GM12878 (cell line): ENCODE results near the gene CLEC16A. TPM values are rescaled to one million over a fixed set of nuclear protein-coding genes. Genes with fewer than 3 reads are reported as not detected.

Source experiments
- ATAC-seq: fragments of 200-7000 bp; cut with Tn5 transposase; 3 replicates; pipeline ENCODE4 v1.9.1; 2020; ENCODE audit warnings: mild to moderate bottlenecking, moderate library complexity
- BruUV-seq: library from RNA; stranded (reverse); fragments of 400-500 nt; replicated peaks from 2 replicates; lab custom pipeline; 2021; lab: Mats Ljungman, UMichigan
- CTCF ChIA-PET: fragments of 300-600 bp; sonication (Branson Sonifier 250); formaldehyde crosslinking; extraction: SDS; loops from one replicate; lab custom pipeline; 2021; ENCODE audit warnings: inconsistent platforms; lab: Yijun Ruan, JAX
- POLR2A ChIA-PET: fragments of 350-600 bp; formaldehyde crosslinking; extraction: SDS; loops from one replicate; lab custom pipeline; 2021; ENCODE audit warnings: inconsistent platforms; lab: Charles Lee
- RAD21 ChIA-PET: fragments of 300-600 bp; sonication (Branson Sonifier 250); formaldehyde crosslinking; loops from one replicate; lab custom pipeline; 2023; ENCODE audit warnings: antibody characterized with exemption; ENCODE audit not compliant: unreplicated experiment; lab: Charles Lee
- SMC1A ChIA-PET: fragments of 300-600 bp; sonication (Branson Sonifier 250); formaldehyde crosslinking; loops from one replicate; lab custom pipeline; 2023; ENCODE audit not compliant: unreplicated experiment, uncharacterized antibody; lab: Charles Lee
- DNase-seq: peaks from one replicate; pipeline ENCODE4 v3.0.0-alpha.2; 2011; ENCODE audit warnings: low read depth, low spot score
- FAIRE-seq: peaks from 3 replicates; lab custom pipeline; 2011; peaks lifted over from hg19 to GRCh38; lab: Jason Lieb, UNC
- H2AFZ ChIP-seq: 2 replicates; pipeline ENCODE4 v1.6.0; 2011; ENCODE audit warnings: low read depth, low read length, control low read depth; ENCODE audit not compliant: control insufficient read depth
- H3K27ac ChIP-seq: 2 replicates; pipeline ENCODE4 v1.5.1; 2011; ENCODE audit warnings: control low read depth; ENCODE audit not compliant: control insufficient read depth, insufficient read depth
- H3K27me3 ChIP-seq, 2 experiments: replicated peaks in 1 of 2; 2 replicates each; pipeline versions ENCODE4 v1.6.0 to v1.6.1; 2011; ENCODE audit warnings: low read length in 1 of 2; ENCODE audit not compliant: control insufficient read depth in 2 of 2, insufficient read depth in 2 of 2
- H3K36me3 ChIP-seq, 2 experiments: 2 replicates each; pipeline ENCODE4 v1.5.1; 2011; ENCODE audit warnings: low read length in 1 of 2; ENCODE audit not compliant: control insufficient read depth in 2 of 2, insufficient read depth in 2 of 2
- H3K4me1 ChIP-seq: 2 replicates; pipeline ENCODE4 v1.6.1; 2011; ENCODE audit warnings: mild to moderate bottlenecking, low read length, moderate library complexity, mixed read lengths; ENCODE audit not compliant: control insufficient read depth, insufficient read depth
- H3K4me2 ChIP-seq: 2 replicates; pipeline ENCODE4 v1.6.0; 2011; ENCODE audit warnings: control low read depth; ENCODE audit not compliant: control insufficient read depth, insufficient read depth
- H3K4me3 ChIP-seq: fragments of 200-600 bp; sonication (generic); 2 replicates; pipeline ENCODE4 v1.5.1; 2016
- H3K79me2 ChIP-seq: 2 replicates; pipeline ENCODE4 v1.6.0; 2011; ENCODE audit warnings: low read length; ENCODE audit not compliant: control insufficient read depth, insufficient read depth
- H3K9ac ChIP-seq: 2 replicates; pipeline ENCODE4 v1.8.0; 2011; ENCODE audit warnings: low read length, control low read depth, mixed read lengths; ENCODE audit not compliant: control insufficient read depth, insufficient read depth
- H3K9me3 ChIP-seq: replicated peaks from 3 replicates; pipeline ENCODE4 v1.5.1; 2011; ENCODE audit warnings: mild to moderate bottlenecking, low read length; ENCODE audit not compliant: control insufficient read depth, insufficient read depth
- H4K20me1 ChIP-seq: 2 replicates; pipeline ENCODE4 v1.6.0; 2011; ENCODE audit not compliant: control insufficient read depth, insufficient read depth
- LARP7 ChIP-seq: fragments of 450-650 bp; IDR thresholded peaks from 2 replicates; pipeline ENCODE4 v1.6.1; 2017; ENCODE audit warnings: mild to moderate bottlenecking
- MTA2 ChIP-seq: fragments of 450-650 bp; IDR thresholded peaks from 2 replicates; pipeline ENCODE4 v1.6.1; 2016; ENCODE audit warnings: low read depth, mild to moderate bottlenecking, moderate library complexity
- NFYA ChIP-seq: IDR thresholded peaks from 2 replicates; pipeline ENCODE4 v1.6.1; 2011; ENCODE audit warnings: low read depth, mild to moderate bottlenecking, low read length, improper control_type of control experiment, borderline replicate concordance
- NR2F1 ChIP-seq: fragments of 450-650 bp; conservative IDR thresholded peaks from 2 replicates; pipeline ENCODE4 v1.6.1; 2017; ENCODE audit warnings: mild to moderate bottlenecking
- SPI1 ChIP-seq: IDR thresholded peaks from 2 replicates; pipeline ENCODE4 v1.6.1; 2011; ENCODE audit warnings: low read depth, mild to moderate bottlenecking, low read length, moderate library complexity, borderline replicate concordance; ENCODE audit not compliant: insufficient read depth
- SUPT20H ChIP-seq: IDR thresholded peaks from 2 replicates; pipeline ENCODE4 v1.6.1; 2011; ENCODE audit warnings: low read depth, mild to moderate bottlenecking, low read length, moderate library complexity, borderline replicate concordance; ENCODE audit not compliant: control insufficient read depth
- ZBTB40 ChIP-seq: fragments of 450-650 bp; IDR thresholded peaks from 2 replicates; pipeline ENCODE4 v1.6.1; 2016; ENCODE audit warnings: mild to moderate bottlenecking, moderate library complexity, borderline replicate concordance
- ZNF274 ChIP-seq: IDR thresholded peaks from one replicate; pipeline ENCODE4 v1.8.0; 2011; ENCODE audit not compliant: insufficient read length, insufficient read depth
- WGBS: methylation state at CpG from one replicate; pipeline ENCODE4 v1.1.6; 2016; ENCODE audit warnings: low lambda C conversion rate; ENCODE audit not compliant: insufficient replicate concordance, insufficient coverage; ENCODE audit errors: missing lambda C conversion rate; 5-methylcytosine and 5-hydroxymethylcytosine counted together
- in situ Hi-C: fragments of 300-500 bp; cut with MboI; formaldehyde crosslinking; loops from 9 replicates; pipeline ENCODE4 v1.14.3; 2018; ENCODE audit warnings: mixed read lengths
- intact Hi-C: fragments of 100-400 bp; cut with micrococcal nuclease; formaldehyde crosslinking; loops from one replicate; pipeline ENCODE4 v1.14.2; 2022; ENCODE audit not compliant: unreplicated experiment
- polyA plus RNA-seq, 11 experiments: library from polyadenylated mRNA; depleted of rRNA in 4 of 11; unstranded in 6 of 11; stranded (reverse) in 5 of 11; fragments of >200 nt; fragmentation: Nextera tagmentation in 4 of 11; fragmentation: Illumina TruSeq in 1 of 11; extraction: Ambion mirVana in 4 of 11; extraction: Trizol in 1 of 11; gene quantifications; 1 replicate in 1 of 11; 2 replicates in 10 of 11; pipeline versions ENCODE4 v1.2.1 to v1.2.3, GENCODE V29; 2011 to 2016; ENCODE audit warnings: inconsistent platforms in 2 of 11, missing spikeins in 2 of 11, low read depth in 1 of 11
- total RNA-seq, 4 experiments: library from RNA; depleted of rRNA in 3 of 4; stranded (reverse); fragments of >200 nt in 3 of 4; fragmentation: Illumina TruSeq in 1 of 4; extraction: Trizol in 1 of 4; gene quantifications; 2 replicates each; pipeline versions ENCODE4 v1.2.1 to v1.2.3, GENCODE V29; 2013 to 2021

Gene CLEC16A
- total and polyA plus RNA-seq, 10 of the 15 experiments (the other 5 are each of a cell fraction or from before 2014, with no cell fraction given) = 1.5 to 28.8 (median 19.2) TPM

- TF ChIP-seq NR2F1 (no peak), ZBTB40 (no peak), LARP7 (no peak)
Observed at GRCh38 chr16:11134722-11135463, 190.5 kb downstream of the CLEC16A start (continued).

- peaks cover under 1 to 5% of the 10 kb centered on the region in 2 experiments; a peak in 3 of 4 replicates for H3K36me3 ChIP-seq
- RAD21 ChIA-PET = no interaction called here
- no peak overlapping the region for H2AFZ ChIP-seq
- 99% methylated on average over 11 of the region's 11 CpGs for WGBS
- no peak for ATAC-seq
- BruUV-seq = no TSS peak
- no peaks in the 10 kb centered on the region for H4K20me1 ChIP-seq
- no peaks in the 10 kb centered on the region for H3K9me3 ChIP-seq
- H3K9ac ChIP-seq = no peak overlapping the region
- no peak overlapping the region for H3K27ac ChIP-seq
- POLR2A ChIA-PET = no interaction called here
- SMC1A ChIA-PET = interaction anchor here (3.2 kb wide), 1 partner anchor 16 kb away, joined by 8 read pairs; no protein-coding TSS in a partner anchor
- DNase-seq = no peak
- in situ Hi-C loops = no loop called here
- intact Hi-C loops = no loop called here
- FAIRE-seq = no peak
- no peak overlapping the region for H3K4me2 ChIP-seq
- H3K4me1 ChIP-seq = peaks cover 6% of the 10 kb centered on the region
- no peak for TF ChIP-seq NFYA
- no peak for TF ChIP-seq SUPT20H
- TF ChIP-seq SPI1 = no peak
- no peak for TF ChIP-seq MTA2
- no peak for TF ChIP-seq ZBTB40
- no peak for TF ChIP-seq ZNF274
- CTCF ChIA-PET = no interaction called here
- no peaks in the 10 kb centered on the region; the same call in 1 of the 2 replicates for H3K79me2 ChIP-seq
- no peak overlapping the region for H3K4me3 ChIP-seq
- no peaks in the 10 kb centered on the region for H3K27me3 ChIP-seq
Observed at GRCh38 chr16:11135464-11135973, 191.2 kb downstream of the CLEC16A start.
